GM23248 (cell line): ENCODE measurements around the gene TMEM271. TPM values are rescaled to one million over a fixed set of nuclear protein-coding genes. Genes with fewer than 3 reads are reported as not detected.

Experiments used
- DNase-seq: peaks from one replicate; pipeline ENCODE4 v3.0.0-alpha.2; 2015
- H2AFZ ChIP-seq: fragments of 200-600 bp; sonication (generic); 2 replicates; pipeline ENCODE4 v1.6.1; 2016; ENCODE audit warnings: antibody characterized with exemption
- H3F3A ChIP-seq: fragments of 200-600 bp; sonication (generic); 2 replicates; pipeline ENCODE4 v1.6.1; 2016; ENCODE audit warnings: mild to moderate bottlenecking, antibody characterized with exemption, mixed run types; ENCODE audit not compliant: insufficient read depth
- H3K27ac ChIP-seq: fragments of 200-600 bp; sonication (generic); 2 replicates; pipeline ENCODE4 v1.5.1; 2016; ENCODE audit warnings: mild to moderate bottlenecking
- H3K27me3 ChIP-seq: fragments of 200-600 bp; sonication (generic); replicated peaks from 2 replicates; pipeline ENCODE4 v1.6.1; 2016; ENCODE audit warnings: mild to moderate bottlenecking; ENCODE audit not compliant: insufficient read depth
- H3K36me3 ChIP-seq: fragments of 200-600 bp; sonication (generic); 2 replicates; pipeline ENCODE4 v1.6.1; 2016; ENCODE audit warnings: low read depth, mild to moderate bottlenecking
- H3K4me1 ChIP-seq: fragments of 200-600 bp; sonication (generic); 2 replicates; pipeline ENCODE4 v1.6.1; 2016; ENCODE audit warnings: mild to moderate bottlenecking; ENCODE audit not compliant: insufficient read depth
- H3K4me2 ChIP-seq: fragments of 200-600 bp; sonication (generic); one replicate; pipeline ENCODE4 v1.6.1; 2016; ENCODE audit warnings: mild to moderate bottlenecking; ENCODE audit not compliant: unreplicated experiment
- H3K4me3 ChIP-seq: fragments of 200-600 bp; sonication (generic); 2 replicates; pipeline ENCODE4 v1.5.1; 2016; ENCODE audit warnings: mild to moderate bottlenecking
- H3K79me2 ChIP-seq: fragments of 200-600 bp; sonication (generic); 2 replicates; pipeline ENCODE4 v1.6.1; 2016; ENCODE audit warnings: mild to moderate bottlenecking; ENCODE audit not compliant: insufficient read depth
- H3K9ac ChIP-seq: fragments of 200-600 bp; sonication (generic); 2 replicates; pipeline ENCODE4 v1.6.1; 2016; ENCODE audit warnings: mild to moderate bottlenecking
- H3K9me2 ChIP-seq: fragments of 200-600 bp; sonication (generic); 2 replicates; pipeline ENCODE4 v1.6.1; 2016; ENCODE audit warnings: mixed run types, mild to moderate bottlenecking, moderate library complexity; ENCODE audit not compliant: insufficient read depth
- H3K9me3 ChIP-seq: fragments of 200-600 bp; sonication (generic); one replicate; pipeline ENCODE4 v1.6.1; 2017; ENCODE audit warnings: low read depth
- H4K20me1 ChIP-seq: fragments of 200-600 bp; sonication (generic); 2 replicates; pipeline ENCODE4 v1.6.0; 2016; ENCODE audit not compliant: insufficient read depth
- EZH2 ChIP-seq: fragments of 200-600 bp; sonication (generic); IDR thresholded peaks from 2 replicates; pipeline ENCODE4 v1.6.1; 2018; ENCODE audit warnings: antibody characterized with exemption, mild to moderate bottlenecking; ENCODE audit not compliant: insufficient read depth, poor library complexity, severe bottlenecking
- EZH2phosphoT487 ChIP-seq: fragments of 200-600 bp; sonication (generic); IDR thresholded peaks from 2 replicates; pipeline ENCODE4 v1.6.1; 2018; ENCODE audit warnings: antibody characterized with exemption, moderate library complexity, mild to moderate bottlenecking, low read depth; ENCODE audit not compliant: insufficient read depth
- WGBS, 2 experiments: methylation state at CpG; one replicate each; pipeline ENCODE4 v1.1.6; 2015 to 2017; ENCODE audit warnings: low lambda C conversion rate in 2 of 2, low coverage in 1 of 2; ENCODE audit errors: missing lambda C conversion rate in 2 of 2; 5-methylcytosine and 5-hydroxymethylcytosine counted together
- in situ Hi-C: fragments of 300-500 bp; cut with MboI; formaldehyde crosslinking; loops from 2 replicates; pipeline ENCODE4 v1.15.0; 2020
- polyA plus RNA-seq: library from polyadenylated mRNA; unstranded; fragments of >200 nt; fragmentation: Nextera tagmentation; extraction: Ambion mirVana; gene quantifications from 2 replicates; pipeline ENCODE4 v1.2.1, GENCODE V29; 2016
- total RNA-seq: library from RNA; depleted of rRNA; stranded (reverse); fragments of >200 nt; shearing (Covaris generic); gene quantifications from 2 replicates; pipeline ENCODE4 v1.2.3, GENCODE V29; 2014; rRNA removed

Gene TMEM271
- total and polyA plus RNA-seq, 2 experiments from 2014 or later = not detected

GRCh38 chr4:524196-524595 is 51.9 kb downstream of the TMEM271 start:
- Histone ChIP-seq H3K27me3 (no peaks in the 10 kb centered on the region), H3K9me3 (no peaks in the 10 kb centered on the region), H3K79me2 (0 out of 2 replicates have a peak, but pooled peaks cover 1% of the 10 kb centered on the region), H2AFZ (no peak overlapping the region), H3K4me2 (no peak overlapping the region), H3F3A (no peaks in the 10 kb centered on the region), H3K27ac (no peak overlapping the region), H3K36me3 (peaks cover 26% of the 10 kb centered on the region; the same call in 1 of the 2 replicates), H3K9ac (no peak overlapping the region), H3K4me3 (no peak overlapping the region), H3K9me2 (no peaks in the 10 kb centered on the region), H3K4me1 (no peaks in the 10 kb centered on the region), H4K20me1 (no peaks in the 10 kb centered on the region)
- TF ChIP-seq EZH2 (no peak), EZH2phosphoT487 (no peak)
- no peak for DNase-seq
- in situ Hi-C loops = no loop called here
- WGBS, 2 experiments = 93 to 96% methylated on average over 15 of the region's 15 CpGs

Other genes starting within 250 kb of the TMEM271 start
- gene ZNF141, start 238.5 kb downstream of the TMEM271 start, total RNA-seq = 6.7 and 7.6 TPM in 2 replicates
- 2.1 and 3.3 TPM in 2 replicates for gene ZNF141, start 238.5 kb downstream of the TMEM271 start, polyA plus RNA-seq
- 7.8 and 10.7 TPM in 2 replicates for gene ZNF721, start 77.1 kb downstream of the TMEM271 start, total RNA-seq
- gene ZNF721, start 77.1 kb downstream of the TMEM271 start, polyA plus RNA-seq = 10.6 TPM in 2 replicates
- gene PIGG, start 77.1 kb downstream of the TMEM271 start, total RNA-seq = 39.8 and 47.8 TPM in 2 replicates
- gene PIGG, start 77.1 kb downstream of the TMEM271 start, polyA plus RNA-seq = 51.2 and 53.8 TPM in 2 replicates
- gene PDE6B, start 49.3 kb upstream of the TMEM271 start, total RNA-seq = 0.11 and 0.13 TPM in 2 replicates
- gene PDE6B, start 49.3 kb upstream of the TMEM271 start, polyA plus RNA-seq = 0.14 TPM in 1 of 2 replicates, not detected in the other
- 15.6 and 26.3 TPM in 2 replicates for gene ATP5ME, start 98.0 kb upstream of the TMEM271 start, total RNA-seq
- gene ATP5ME, start 98.0 kb upstream of the TMEM271 start, polyA plus RNA-seq = 472 and 478 TPM in 2 replicates
- 14.9 and 21.9 TPM in 2 replicates for gene MYL5, start 98.2 kb upstream of the TMEM271 start, total RNA-seq
- gene MYL5, start 98.2 kb upstream of the TMEM271 start, polyA plus RNA-seq = 24.5 and 29.3 TPM in 2 replicates
- 9.1 and 12.5 TPM in 2 replicates for gene SLC49A3, start 112.9 kb upstream of the TMEM271 start, total RNA-seq
- gene SLC49A3, start 112.9 kb upstream of the TMEM271 start, polyA plus RNA-seq = 5.2 and 5.3 TPM in 2 replicates
- gene PCGF3, start 129.5 kb upstream of the TMEM271 start, total RNA-seq = 26.0 and 36.9 TPM in 2 replicates
- gene PCGF3, start 129.5 kb upstream of the TMEM271 start, polyA plus RNA-seq = 21.0 TPM in 2 replicates
- gene CPLX1, start 249.8 kb upstream of the TMEM271 start, total RNA-seq = not detected in 2 replicates
- not detected in 2 replicates for gene CPLX1, start 249.8 kb upstream of the TMEM271 start, polyA plus RNA-seq